Measurements from ENCODE around the gene MSTN. TPM values are rescaled to one million over a fixed set of nuclear protein-coding genes. Genes with fewer than 3 reads are reported as not detected.

Gene MSTN
- total RNA-seq, 1 experiment from 2014 or later = not detected

DNA sequence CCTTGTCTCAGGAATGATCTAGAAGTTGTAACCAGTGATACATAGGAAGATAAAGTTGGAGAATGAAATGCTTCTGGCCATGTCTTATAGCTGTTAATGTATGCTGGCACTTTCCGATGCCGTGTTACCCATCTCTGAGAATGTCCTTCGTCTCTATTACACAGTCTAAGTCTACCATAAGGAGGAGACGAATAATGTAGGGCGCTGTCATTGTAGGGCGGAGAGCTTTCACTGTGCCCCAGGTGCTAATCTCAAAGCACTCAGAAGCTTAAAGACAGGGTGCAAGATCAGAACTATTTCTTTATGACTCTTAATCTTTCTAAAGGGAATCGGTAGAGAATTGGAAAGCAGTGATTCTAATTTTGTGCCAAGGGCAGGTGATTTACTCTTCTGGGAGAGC, 48.2 kb upstream of the MSTN start:
- no peak overlapping the region for H4K5ac ChIP-seq (ENCODE audit: insufficient read length, low read depth, low read length)
- no peak overlapping the region for H3K4me2 ChIP-seq (ENCODE audit: insufficient read depth, insufficient read length, low read length)
- Mint-ChIP-seq H3K27ac (no peak overlapping the region), H3K4me3 (no peak overlapping the region), H3K4me1 (peaks cover 3 to 5% of the 10 kb centered on the region in 2 experiments; a peak in 1 of 4 replicates), H3K9me3 (no peaks in the 10 kb centered on the region; a peak in 1 of 5 replicates), H3K27me3 (ENCODE audit: low read depth) (no peaks in the 10 kb centered on the region), H3K36me3 (ENCODE audit: insufficient read depth in 1 of 3, low read depth in 3 of 3) (no peaks in the 10 kb centered on the region; a peak in 1 of 7 replicates)
- H2AK5ac ChIP-seq (ENCODE audit: insufficient read length, low read length) = no peak overlapping the region
- no peak overlapping the region for H4K8ac ChIP-seq (replicated peaks; ENCODE audit: insufficient read length, low read depth, low read length)
- H2BK5ac ChIP-seq (ENCODE audit: insufficient read length, low read length) = no peak overlapping the region
- no peak overlapping the region for H3K56ac ChIP-seq (ENCODE audit: insufficient read length, low read depth, low read length)
- TF ChIP-seq, protein P1, sequence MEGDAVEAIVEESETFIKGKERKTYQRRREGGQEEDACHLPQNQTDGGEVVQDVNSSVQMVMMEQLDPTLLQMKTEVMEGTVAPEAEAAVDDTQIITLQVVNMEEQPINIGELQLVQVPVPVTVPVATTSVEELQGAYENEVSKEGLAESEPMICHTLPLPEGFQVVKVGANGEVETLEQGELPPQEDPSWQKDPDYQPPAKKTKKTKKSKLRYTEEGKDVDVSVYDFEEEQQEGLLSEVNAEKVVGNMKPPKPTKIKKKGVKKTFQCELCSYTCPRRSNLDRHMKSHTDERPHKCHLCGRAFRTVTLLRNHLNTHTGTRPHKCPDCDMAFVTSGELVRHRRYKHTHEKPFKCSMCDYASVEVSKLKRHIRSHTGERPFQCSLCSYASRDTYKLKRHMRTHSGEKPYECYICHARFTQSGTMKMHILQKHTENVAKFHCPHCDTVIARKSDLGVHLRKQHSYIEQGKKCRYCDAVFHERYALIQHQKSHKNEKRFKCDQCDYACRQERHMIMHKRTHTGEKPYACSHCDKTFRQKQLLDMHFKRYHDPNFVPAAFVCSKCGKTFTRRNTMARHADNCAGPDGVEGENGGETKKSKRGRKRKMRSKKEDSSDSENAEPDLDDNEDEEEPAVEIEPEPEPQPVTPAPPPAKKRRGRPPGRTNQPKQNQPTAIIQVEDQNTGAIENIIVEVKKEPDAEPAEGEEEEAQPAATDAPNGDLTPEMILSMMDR (conservative IDR thresholded peaks at IDR 0.05) = no peak
- H2BK12ac ChIP-seq (ENCODE audit: insufficient read length, low read depth, low read length) = no peak overlapping the region
- H3K9ac ChIP-seq (ENCODE audit: extremely low read depth, insufficient read length, low read length) = no peak overlapping the region
- no peak overlapping the region for H2BK120ac ChIP-seq (ENCODE audit: low read depth, low read length, poor library complexity, severe bottlenecking)
- no peak for DNase-seq
- H3K27me3 ChIP-seq (ENCODE audit: insufficient read depth, low read length) = no peaks in the 10 kb centered on the region
- H4K91ac ChIP-seq (ENCODE audit: insufficient read length, low read depth, low read length) = no peak overlapping the region
- H3K23me2 ChIP-seq (ENCODE audit: insufficient read length, low read depth, low read length, poor library complexity, severe bottlenecking) = no peaks in the 10 kb centered on the region
- H2AFZ ChIP-seq (ENCODE audit: low read length) = no peak overlapping the region
- no peak overlapping the region for H3K4ac ChIP-seq (ENCODE audit: low read depth, low read length)
- no peaks in the 10 kb centered on the region for H4K20me1 ChIP-seq (ENCODE audit: control insufficient read depth, insufficient read depth, insufficient read length)
- H3K4me1 ChIP-seq (ENCODE audit: insufficient read depth, low read length) = no peaks in the 10 kb centered on the region
- H3K27ac ChIP-seq (ENCODE audit: insufficient read length, low read depth, low read length) = no peak overlapping the region
- H3K79me1 ChIP-seq (ENCODE audit: insufficient read depth, low read depth, low read length, poor library complexity, severe bottlenecking) = no peaks in the 10 kb centered on the region
- no peak overlapping the region for H2BK20ac ChIP-seq (ENCODE audit: low read depth, low read length, poor library complexity, severe bottlenecking)
- H3K79me2 ChIP-seq (ENCODE audit: insufficient read depth, low read length) = no peaks in the 10 kb centered on the region
- H3T11ph ChIP-seq (ENCODE audit: low read length) = no peak overlapping the region
- no CpG with 5 or more reads among the region's 7 CpGs for WGBS (ENCODE audit: extremely low coverage, insufficient read length, low lambda C conversion rate)
- H3K14ac ChIP-seq (ENCODE audit: insufficient read depth, low read length) = no peak overlapping the region
- H2BK15ac ChIP-seq (ENCODE audit: low read depth, low read length) = no peak overlapping the region
- no peaks in the 10 kb centered on the region for H3K9me3 ChIP-seq (ENCODE audit: control insufficient read depth, low read depth, low read length)
- no peak overlapping the region for H3K23ac ChIP-seq (ENCODE audit: insufficient read length, low read depth, low read length)
- H3K18ac ChIP-seq (ENCODE audit: insufficient read length, low read depth, low read length) = no peak overlapping the region
